Adipose tissue (tissue), 3 donors: ENCODE results near the gene MAEA. TPM values are rescaled to one million over a fixed set of nuclear protein-coding genes. Genes with fewer than 3 reads are reported as not detected.
"Not testable (repeated sequence)": the region's sequence is repeated elsewhere in the genome, so short reads cannot be mapped to it uniquely, and the experiment has no call there.

Experiments used
- H3K27ac ChIP-seq: one replicate; pipeline ENCODE4 v1.5.1; 2013; ENCODE audit warnings: low read depth, low read length
- WGBS, 3 donors: extraction: QIAGEN DNeasy Blood & Tissue Kit; methylation state at CpG; one replicate each; pipeline ENCODE4 v1.1.7; 2013; 5-methylcytosine and 5-hydroxymethylcytosine counted together
- polyA plus RNA-seq, 3 donors: library from polyadenylated mRNA; stranded (reverse); fragments of 200-250 nt; gene quantifications; one replicate each; pipeline ENCODE4 v1.2.3, GENCODE V29; 2013
- donor health status: healthy with polysubstance abuse.
- donor health status: Bipolar disorder and iron deficiency.
- donor health status: healthy.

MAEA gene
- polyA plus RNA-seq, 3 donors = 38.1 to 43.9 (median 43.6) TPM

DNA sequence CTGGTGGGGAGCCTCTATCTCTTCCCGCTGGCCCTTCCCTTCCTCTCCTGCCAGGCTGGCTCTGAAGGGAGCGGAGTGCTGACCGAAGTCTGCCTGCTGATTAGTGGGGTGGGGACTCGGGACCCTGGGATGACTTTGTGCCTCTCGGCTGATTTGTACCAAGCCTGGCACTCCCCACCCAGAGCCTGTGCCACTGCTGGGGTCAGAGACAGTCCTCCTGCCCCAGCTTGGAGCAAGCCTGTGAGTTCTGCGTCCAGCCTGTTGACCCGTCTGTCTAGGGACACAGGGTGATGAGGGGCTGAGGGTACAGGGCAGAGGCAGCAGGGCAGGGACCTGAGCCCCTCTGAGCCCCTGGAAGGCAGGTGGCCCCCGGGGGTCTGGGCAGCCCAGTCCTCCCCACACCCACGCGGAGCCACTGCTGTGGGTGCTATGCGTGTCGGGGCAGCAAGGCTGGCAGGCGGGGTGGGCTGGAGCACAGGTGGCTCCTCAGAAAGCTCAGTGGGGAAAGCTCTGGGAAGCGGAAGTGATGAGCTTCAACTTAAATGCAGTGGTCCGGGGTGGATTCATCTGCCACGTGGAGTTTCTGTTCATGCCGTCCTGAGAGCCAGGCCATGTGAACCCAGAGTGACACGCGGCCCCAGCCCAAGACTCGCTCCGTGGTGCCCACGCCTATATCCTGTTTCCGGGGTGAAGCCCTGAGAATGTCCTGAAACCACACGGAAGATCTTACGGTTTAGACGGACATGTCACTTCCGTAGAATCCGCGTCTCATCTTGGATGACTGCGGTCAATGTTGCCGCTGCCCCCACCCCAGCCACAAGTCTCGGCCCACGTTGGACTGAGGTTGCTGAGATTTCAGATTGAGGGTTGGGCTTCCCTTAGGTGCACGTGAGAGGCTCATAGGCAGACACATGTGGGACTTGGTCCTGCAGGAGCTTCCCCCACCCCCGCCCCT, 36.3 kb downstream of the MAEA start:
- H3K27ac ChIP-seq = no peak overlapping the region
- WGBS, 3 donors = 89 to 94% (median 91%) methylated on average over 35 of the region's 35 CpGs

DNA sequence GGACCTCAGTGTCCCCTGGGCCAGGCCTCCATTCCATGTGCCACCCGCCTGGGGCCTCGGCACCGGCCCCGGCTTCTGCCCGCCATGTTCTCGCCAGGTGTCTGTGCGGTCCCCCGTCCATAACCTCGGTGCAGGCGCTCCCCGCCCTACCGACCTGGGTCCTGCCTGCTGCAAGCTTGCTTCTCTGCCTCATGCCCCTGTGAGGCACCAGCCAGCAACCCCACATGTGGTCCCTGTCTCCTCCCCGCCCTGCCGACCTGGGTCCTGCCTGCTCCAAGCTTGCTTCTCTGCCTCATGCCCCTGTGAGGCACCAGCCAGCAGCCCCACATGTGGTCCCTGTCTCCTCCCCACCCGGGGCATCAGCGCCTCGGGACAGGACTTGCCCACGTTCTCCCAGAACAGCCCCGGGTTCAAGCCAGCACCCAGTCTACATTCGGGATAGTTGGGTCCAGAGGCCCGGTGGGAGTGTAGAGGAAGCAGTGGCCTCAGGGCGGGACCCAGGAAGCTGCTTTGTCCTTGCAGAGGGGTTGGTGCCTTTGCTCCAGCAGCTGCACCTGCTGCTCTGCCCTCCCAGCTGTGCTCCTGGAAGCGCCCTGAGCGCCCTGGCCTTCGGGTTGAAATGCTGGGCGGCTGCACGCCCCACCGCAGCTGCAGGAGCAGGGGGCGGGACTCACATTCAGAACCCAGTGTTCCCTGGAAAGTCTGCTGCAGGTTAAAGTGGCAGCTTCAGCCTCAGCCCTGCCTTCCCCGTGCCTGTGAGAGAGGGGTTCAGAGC, 37.2 kb downstream of the MAEA start:
- H3K27ac ChIP-seq = no peak overlapping the region
- 93 to 96% (median 93%) methylated on average over 27 to 30 of the region's 30 CpGs for WGBS, 3 donors

- WGBS, 3 donors = 94 to 95% (median 94%) methylated on average over 33 of the region's 33 CpGs
Observed at GRCh38 chr4:1327526-1328266, 38.0 kb downstream of the MAEA start.

DNA sequence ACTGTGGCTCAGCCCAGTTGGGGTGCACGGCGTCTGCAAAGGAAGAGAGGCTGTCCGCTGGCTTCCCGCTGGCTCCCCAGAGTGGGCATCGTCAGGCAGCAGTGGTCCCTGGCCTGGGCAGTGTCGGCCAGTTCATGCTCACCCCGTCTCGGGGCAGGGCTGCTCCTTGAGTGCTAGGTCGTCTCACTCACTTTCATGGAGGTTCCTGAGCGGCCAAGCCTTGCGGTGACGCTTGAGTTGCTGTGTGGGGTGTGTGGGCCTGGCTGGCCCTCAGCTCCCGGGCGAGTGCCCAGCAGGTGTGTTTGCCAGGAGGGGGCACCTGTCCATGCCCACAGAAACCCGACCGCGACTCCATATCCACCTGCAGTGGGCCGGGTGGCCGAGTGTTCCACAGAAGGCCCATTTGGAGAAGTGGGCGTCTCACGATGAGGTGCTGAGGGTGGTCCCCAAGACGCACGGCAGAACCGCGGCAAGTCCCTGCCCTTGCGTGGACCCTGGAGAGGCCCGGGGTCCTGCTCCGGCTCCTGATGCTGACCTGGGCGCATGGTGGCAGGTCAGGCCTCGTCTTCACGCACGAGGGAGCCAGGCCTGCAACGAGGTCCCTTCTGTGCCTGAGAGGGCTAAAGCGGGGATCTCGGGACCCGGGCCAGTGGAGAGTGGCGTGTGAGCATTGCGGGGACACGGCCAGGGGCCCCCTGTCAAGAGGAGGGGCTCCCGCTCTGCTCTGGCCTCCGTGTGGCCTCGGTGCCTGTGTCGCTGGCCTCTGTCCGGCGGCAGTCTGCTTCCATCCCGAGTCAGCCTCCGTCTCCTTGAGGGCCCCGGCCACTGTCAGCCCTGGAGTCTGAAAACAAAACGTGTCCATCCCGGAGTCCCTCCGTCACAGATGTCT, 38.8 kb downstream of the MAEA start:
- H3K27ac ChIP-seq = no peak overlapping the region
- WGBS, 3 donors = 94 to 95% (median 95%) methylated on average over 47 to 51 of the region's 51 CpGs

More at GRCh38 chr4:1327526-1328266, 38.0 kb downstream of the MAEA start:
- H3K27ac ChIP-seq = no peak overlapping the region

DNA sequence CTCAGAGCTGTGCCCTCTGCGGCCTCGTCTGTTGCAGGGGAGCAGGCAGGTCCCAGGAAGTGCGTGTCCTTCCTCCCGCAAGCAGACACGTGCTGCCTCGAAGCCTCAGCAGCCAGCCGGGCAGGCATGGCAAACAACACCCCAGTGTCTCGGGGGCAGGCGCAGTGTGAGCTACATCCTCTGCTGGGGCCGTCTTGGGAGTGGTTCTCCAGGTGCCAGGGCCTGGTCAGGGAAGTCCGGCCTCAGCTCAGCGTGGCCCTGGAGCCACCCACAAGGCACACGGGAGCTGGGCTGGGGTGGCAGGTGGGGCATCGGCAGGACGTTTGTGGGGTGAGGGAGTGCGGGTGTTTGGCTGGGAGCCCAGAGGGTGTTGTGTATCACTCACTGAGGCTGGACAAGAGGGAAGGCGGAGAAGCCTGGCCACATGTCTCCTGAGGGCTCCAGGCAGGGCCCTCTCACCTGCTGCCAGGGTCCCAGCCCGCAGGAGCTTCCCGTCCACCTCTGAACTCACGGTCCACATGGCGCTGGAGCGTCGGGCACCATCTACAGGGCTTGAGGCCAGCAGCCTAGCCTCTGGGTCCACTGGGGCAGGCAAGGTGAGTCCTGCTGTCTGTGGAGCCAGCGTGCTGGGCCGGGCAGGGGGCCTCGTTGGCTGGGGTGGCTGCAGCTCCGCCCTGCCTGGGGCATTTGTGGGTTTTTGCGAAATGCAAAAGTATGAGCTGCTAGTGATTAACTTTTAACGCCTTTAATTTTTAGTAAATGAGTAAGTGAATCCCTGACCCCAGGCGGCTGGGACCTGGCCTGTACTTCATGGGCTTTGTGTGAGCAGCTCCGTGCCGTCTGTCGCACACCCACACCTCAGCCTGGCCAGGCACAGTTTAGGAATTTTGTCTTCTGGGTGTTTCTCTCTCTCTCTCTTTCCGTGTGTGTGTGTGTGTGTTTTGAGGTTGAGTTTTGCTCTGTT, 40.0 kb downstream of the MAEA start:
- no peak overlapping the region for H3K27ac ChIP-seq
- 81 to 85% (median 82%) methylated on average over 33 to 34 of the region's 34 CpGs for whole genome bisulfite sequencing, 3 donors

DNA sequence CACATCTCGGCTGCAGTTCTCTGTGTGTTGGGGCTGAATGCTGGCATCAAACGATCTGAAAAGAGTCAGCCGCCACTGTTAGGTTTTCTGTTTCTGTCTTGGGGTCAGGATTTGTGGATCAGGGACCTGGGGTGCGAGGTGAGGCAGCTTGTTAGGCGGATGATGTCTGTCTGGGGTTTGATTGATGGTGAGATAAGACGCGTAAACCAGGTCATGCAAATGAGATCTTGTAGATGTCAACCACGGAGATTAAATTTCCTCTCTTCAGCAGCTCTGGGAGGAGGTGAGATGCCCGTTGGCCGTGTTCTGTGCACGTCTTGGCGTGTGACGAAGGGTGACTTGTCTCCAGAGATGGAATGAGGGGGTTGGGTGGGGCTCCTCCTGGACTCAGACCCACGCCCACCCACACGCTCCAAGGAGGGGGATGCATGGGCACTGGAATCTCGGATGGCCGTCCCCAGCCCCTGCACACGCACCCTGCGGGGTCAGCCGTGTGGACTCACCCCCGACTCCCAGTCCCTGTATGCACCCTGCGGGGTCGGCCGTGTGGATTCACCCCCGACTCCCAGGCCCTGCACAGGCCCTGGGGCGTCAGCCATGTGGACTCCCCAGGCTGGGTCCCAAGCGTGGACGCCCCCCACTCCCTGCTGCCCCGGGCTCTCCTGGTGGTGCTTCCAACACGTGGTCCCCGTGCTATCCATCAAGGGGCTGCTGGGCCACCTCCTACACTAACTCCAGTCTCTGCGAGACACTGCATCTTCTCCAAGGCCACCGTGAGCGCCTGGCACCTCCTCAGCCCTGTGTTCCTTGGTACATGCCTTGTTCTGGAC, 41.3 kb downstream of the MAEA start:
- no peak overlapping the region for H3K27ac ChIP-seq
- WGBS, 3 donors = 86 to 90% (median 88%) methylated on average over 33 to 34 of the region's 34 CpGs

DNA sequence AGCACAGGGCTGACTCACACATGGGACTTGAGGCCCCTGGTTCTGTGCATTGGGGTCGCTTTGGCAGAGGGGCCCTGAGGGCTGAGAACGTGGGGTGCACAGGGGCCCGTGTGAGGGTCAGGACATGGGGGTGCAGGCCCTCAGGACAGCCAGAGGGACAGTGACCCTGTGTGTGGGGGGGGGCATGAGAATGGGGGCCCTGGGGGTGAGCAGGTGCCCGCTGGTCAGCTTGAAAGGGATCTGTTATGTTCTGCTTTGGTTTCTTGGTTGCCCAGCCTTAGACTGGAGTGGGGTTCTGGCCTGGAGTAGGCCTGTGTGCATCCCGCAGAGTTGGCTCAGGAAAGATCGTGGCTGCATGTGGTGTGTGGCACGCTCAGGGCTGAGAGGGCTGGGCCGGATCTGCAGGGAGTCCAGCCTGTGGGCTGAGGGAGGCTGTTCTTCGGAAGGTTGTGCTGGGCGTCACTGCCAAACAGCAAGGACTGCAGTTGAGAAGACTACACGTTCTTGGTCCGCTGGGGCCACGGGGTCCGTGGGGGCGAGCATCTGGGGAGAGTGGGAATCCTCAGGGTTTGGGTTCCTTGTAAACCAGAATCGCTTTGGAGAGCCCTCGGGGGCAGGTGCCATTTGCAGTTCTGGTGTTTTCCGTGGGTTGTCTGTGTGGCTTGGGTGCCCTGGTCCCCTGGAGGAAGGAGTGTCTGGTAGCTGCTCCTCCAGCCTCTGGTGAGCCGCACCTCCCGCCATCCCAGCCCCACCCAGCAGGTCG, 42.1 kb downstream of the MAEA start:
- no peak overlapping the region for H3K27ac ChIP-seq
- WGBS, 3 donors = 86 to 91% (median 90%) methylated on average over 21 of the region's 21 CpGs

DNA sequence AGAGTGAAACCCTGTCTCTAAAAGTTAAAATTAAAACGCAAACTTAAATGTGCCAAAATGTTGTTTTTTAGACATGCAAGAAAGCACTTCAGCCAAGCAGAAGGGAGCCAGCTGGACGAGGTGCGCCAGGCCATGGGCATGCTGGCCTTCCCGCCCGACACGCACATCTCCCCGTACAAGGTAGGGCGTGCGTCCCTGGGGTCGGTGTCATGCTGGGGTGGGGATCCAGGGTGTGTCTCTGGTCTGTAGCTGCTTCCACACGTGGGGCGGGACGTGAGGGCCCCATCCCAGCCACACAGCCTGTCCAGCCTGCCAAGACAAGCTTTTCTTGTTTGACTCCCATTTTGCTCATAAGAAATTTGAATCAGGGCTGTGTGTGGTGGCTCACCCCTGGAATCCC, 43.0 kb downstream of the MAEA start:
- WGBS, 3 donors = 83 to 92% (median 89%) methylated on average over 13 of the region's 13 CpGs
- no peak overlapping the region for H3K27ac ChIP-seq

GRCh38 chr4:1333256-1333655, 43.6 kb downstream of the MAEA start:
- 82 to 93% (median 87%) methylated on average over 8 of the region's 8 CpGs for WGBS, 3 donors
- H3K27ac ChIP-seq = no peak overlapping the region

GRCh38 chr4:1333851-1334578, 44.3 kb downstream of the MAEA start:
- 68 to 87% (median 75%) methylated on average over 9 to 11 of the region's 12 CpGs for whole genome bisulfite sequencing, 3 donors
- not testable (repeated sequence) for H3K27ac ChIP-seq

GRCh38 chr4:1334579-1334895, 44.8 kb downstream of the MAEA start:
- 90 to 95% (median 90%) methylated on average over 6 of the region's 6 CpGs for WGBS, 3 donors
- no peak overlapping the region for H3K27ac ChIP-seq

- not testable (repeated sequence) for H3K27ac ChIP-seq
- 68 to 89% (median 71%) methylated on average over 4 of the region's 4 CpGs for WGBS, 3 donors
Observed at GRCh38 chr4:1335193-1335883, 45.6 kb downstream of the MAEA start.

DNA sequence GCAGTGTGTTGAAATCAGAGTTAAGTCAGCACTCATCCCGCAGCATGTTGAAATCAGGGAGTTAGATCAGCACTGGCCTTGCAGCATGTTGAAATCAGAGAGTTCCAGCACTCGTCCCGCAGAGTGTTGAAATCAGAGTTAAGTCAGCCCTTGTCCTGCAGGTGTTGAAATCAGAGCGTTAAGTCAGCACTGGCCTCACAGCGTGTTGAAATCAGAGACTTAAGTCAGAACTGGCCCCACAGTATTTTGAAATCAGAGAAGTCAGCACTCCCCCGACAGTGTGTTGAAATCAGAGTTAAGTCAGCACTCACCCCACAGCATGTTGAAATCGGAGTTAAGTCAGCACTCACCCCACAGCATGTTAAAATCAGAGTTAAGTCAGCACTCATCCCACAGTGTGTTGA, 46.4 kb downstream of the MAEA start:
- H3K27ac ChIP-seq = no peak overlapping the region

GRCh38 chr4:1337376-1337831, 47.7 kb downstream of the MAEA start:
- WGBS, 3 donors = 81 to 89% (median 84%) methylated on average over 11 of the region's 11 CpGs
- no peak overlapping the region for H3K27ac ChIP-seq

More for the DNA sequence above, 46.4 kb downstream of the MAEA start:
- 60 to 93% (median 70%) methylated on average over 7 of the region's 7 CpGs for WGBS, 3 donors
